GM19324 (cell line): ENCODE measurements around the gene ZNF777.
"Not testable (repeated sequence)": the region's sequence is repeated elsewhere in the genome, so short reads cannot be mapped to it uniquely, and the experiment has no call there.

Source experiments
- ATAC-seq: cut with Tn5 transposase; IDR thresholded peaks from one replicate; pipeline ENCODE4 v1.9.1; 2021; ENCODE audit warnings: mild to moderate bottlenecking, moderate library complexity; ENCODE audit not compliant: unreplicated experiment, low FRiP score

ZNF777 gene

GRCh38 chr7:149455175-149455950, 5.5 kb downstream of the ZNF777 start:
- no peak for ATAC-seq

DNA sequence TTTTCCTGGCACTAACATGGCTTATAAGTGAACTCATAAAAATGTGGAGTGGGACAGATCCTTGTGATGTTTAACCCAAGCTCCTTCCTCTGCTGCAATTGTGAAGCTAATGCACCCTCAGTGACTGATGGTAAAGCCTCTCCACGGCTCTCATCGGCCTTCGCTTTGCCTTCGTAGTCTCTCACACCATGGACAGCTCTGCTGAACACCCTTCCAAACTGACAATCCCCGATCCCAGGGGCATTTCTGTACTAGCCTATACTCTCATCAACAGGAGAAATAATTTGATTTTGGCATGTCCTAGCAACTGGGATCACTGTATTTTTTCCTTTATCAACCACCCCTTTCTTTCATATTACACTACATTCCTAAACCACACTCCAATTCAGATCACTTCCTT, 6.1 kb downstream of the ZNF777 start:
- no peak for ATAC-seq

GRCh38 chr7:149454006-149454405, 6.9 kb downstream of the ZNF777 start:
- ATAC-seq: no peak

DNA sequence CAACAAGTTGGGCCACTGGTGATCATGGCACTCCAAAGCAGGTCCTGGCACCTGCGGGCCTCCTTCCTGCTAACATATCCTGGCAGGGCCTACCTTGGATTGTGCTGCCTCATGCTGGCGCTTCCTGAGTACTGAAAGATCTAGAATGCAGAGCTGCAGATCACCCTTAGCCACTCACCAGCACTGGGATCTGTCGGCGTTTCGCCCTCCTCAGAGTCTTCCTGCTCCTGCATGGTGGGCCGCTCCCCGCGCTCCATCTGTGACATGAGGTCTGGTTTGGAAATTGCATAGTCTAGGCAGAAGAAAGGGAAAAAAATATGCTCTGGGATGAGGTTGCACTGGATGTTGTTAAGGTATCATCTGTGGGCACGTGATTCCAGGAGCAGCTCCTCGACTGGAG, 10.0 kb downstream of the ZNF777 start:
- ATAC-seq: no peak

GRCh38 chr7:149449897-149450296, 11.0 kb downstream of the ZNF777 start:
- ATAC-seq: no peak

DNA sequence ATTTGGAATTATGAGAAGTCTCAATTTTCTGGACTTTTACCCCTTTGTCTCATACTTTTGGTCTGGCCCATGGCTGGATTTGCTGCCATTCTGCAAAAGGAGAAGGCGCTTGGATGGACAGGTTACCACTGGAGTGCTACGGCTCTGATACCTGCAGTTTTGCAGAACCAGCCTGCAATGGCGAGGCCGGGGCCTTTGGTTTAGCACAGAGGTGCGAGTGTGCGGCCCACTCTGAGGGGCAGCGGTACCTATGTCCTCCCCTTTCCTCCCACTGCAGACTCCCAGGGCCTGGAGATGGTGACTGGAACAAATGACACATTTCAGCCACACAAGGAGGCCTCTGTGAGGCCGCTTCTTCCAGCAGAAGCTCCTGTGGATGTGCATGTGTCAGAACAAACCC, 11.9 kb downstream of the ZNF777 start:
- ATAC-seq: no peak

DNA sequence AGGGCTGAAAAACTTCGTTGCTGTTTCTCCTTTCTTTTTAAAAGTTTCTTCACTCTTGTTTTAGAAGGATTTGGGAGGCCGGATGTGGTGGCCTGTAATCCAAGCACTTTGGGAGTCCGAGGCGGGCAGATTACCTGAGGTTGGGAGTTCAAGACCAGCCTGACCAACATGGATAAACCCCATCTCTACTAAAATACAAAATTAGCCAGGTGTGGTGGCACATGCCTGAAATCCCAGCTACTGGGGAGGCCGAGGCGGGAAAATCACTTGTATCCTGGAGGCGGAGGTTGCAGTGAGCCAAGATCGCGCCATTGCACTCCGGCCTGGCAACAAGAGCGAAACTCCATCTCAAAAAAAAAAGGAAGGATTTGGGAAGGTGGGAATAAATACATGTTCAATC, 14.8 kb downstream of the ZNF777 start:
- not testable (repeated sequence) for ATAC-seq

GRCh38 chr7:149444287-149444686, 16.6 kb downstream of the ZNF777 start:
- ATAC-seq: no peak

DNA sequence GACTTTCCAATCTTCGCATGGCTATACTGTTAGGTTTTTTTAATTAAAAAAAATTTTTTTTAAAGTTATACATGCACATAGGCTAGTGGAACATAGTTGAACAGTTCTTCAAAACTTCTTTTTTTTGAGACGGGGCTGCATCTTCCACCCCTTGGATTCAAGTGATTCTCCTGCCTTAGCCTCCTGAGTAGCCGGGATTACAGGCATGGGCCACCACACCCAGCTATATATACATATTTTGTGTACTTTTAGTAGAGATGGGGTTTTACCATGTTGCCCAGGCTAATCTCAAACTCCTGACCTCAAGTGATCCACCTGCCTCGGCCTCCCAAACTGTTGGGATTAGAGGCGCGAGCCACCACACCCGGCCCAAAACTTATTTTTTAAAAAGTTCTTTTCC, 17.3 kb downstream of the ZNF777 start:
- no peak for ATAC-seq

- no peak for ATAC-seq
These were observed 17.9 kb downstream of the ZNF777 start for GRCh38 chr7:149442924-149443323.

- ATAC-seq: no peak
These were observed 20.6 kb downstream of the ZNF777 start for GRCh38 chr7:149440222-149440621.

GRCh38 chr7:149436358-149436757, 24.5 kb downstream of the ZNF777 start:
- ATAC-seq: no peak

DNA sequence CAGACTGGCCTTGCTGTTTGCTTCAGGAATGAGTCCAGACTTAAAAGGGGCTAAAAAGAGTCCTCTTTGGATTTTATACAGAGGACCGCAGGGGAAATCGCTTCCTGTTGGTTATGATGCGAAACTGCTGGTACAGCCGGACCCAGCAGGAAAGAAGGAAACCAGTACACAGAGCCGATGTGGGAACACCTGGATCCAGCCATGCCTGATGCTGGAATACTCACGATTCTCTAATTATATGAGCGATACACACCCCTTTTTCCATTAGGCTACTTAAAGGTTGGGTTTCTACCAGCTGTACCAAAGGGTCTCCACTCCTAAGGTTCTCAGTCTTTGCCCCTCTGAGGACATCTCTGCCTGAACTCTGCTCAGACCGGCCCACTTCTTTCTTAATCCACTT, 27.7 kb downstream of the ZNF777 start:
- no peak for ATAC-seq

- no peak for ATAC-seq
These were observed 28.7 kb downstream of the ZNF777 start for GRCh38 chr7:149432121-149432691.

GRCh38 chr7:149431486-149432120, 29.3 kb downstream of the ZNF777 start:
- ATAC-seq: no peak

DNA sequence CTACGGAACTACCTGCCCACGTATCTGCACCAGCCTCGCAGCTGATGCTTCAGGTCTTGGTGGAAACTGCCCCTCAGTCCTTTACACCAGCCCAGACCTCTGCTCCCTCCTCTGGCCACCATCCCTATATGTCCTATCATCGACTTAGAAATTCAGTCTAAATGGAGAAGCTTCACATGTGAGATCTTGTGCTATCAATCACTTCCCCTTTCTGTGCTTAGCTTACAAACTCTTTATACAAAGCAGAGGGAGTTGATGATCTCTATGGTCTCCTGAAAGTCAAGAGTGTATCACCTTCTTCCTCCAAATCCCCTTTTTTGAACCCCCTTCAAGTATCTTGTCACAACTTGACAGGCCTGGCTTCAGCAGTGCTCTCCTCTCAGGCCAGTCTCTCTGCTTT, 30.7 kb downstream of the ZNF777 start:
- ATAC-seq: no peak

GRCh38 chr7:149427893-149428292, 33.0 kb downstream of the ZNF777 start:
- no peak for ATAC-seq

- no peak for ATAC-seq
These were observed 33.7 kb downstream of the ZNF777 start for GRCh38 chr7:149427096-149427680.

DNA sequence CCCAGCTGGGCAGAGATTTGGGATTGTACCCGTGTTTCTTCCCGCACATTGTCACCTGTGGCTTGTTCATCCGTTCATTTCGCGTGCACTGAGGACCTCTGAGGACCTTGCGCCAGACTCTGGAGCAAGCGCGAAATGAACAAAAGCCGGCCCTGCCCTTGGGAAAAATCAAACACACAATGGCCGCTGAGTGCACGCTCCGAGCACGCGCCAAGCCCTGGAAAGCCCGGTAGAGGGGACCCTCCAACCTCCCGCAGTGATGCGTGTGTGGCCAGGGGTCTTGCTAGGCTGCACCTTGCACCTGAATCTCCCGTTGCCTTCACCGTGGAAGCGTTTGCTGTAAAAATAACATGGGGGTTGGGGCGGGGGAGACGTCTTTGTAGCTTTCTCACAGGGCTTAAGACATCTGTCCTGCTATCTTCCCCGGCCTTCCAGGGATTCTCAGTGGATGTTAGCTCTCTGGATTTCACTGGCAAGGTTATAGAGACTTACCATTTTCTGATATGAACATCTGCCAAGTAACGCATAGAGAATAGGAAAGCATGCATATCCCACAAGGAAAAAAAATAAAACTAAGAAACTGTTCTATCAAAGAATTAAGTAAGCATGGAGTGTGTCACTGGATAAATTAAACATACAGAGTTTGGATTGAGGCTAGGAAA, 37.3 kb downstream of the ZNF777 start:
- ATAC-seq: no peak

DNA sequence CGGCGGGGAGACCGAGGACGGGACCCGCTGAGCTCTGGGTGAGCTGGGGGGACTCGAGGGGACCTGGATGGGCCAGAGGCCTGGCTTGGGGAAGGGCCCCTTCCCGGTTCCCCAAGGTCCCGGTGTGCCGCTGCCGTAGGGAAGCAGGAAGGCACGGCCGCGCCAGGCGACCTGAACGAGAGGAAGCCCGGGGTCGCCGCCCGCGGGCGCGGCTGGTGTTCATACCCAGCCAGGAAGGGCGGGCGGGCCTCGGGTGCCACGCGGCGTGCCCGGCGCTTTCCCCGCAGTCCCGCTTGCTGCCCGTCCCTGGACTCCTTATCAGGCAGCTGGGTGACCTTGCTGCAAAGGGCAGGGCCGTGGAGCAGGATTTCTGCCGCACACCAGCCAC, 38.0 kb downstream of the ZNF777 start:
- no peak for ATAC-seq
